ENCODE data around the gene CD274.

The CD274 gene

DNA sequence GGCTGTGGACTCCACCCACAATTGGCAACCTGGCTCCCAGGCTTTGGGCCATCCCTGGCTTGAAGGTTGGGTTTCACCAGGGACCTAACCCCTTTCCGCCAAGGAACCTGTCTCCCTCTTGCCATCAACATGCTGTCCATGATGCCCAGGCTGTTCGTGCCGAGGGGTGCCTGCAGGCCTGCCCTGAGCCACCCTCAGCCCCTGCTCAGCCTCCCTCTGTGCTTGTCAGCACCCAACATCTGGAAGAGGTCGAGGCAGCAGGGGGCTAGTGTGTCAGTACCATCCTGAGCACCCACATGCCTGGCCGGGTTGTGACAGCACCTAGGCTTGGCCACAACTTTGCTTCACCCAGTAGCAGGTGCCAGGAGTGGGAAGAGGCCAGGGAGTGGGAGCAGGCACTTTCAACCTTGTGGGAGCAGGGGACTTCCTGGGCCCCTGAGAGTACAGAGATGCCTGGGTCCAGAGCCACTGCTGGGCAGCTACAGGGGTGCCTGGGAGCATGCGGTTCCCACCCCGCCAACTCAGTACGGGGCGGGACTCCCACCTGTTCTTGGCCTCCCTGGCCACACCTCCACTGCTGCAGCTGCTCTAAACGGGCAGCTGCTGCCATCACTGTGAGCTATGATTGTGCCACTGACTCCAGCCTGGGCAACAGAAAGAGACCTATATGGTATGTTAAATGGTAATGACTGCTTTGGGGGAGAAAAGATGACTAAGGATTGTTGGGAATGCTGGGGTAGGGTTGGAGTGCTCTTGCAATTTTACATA lies 66.3 kb downstream of the CD274 start:
- TF ChIP-seq, protein P1, sequence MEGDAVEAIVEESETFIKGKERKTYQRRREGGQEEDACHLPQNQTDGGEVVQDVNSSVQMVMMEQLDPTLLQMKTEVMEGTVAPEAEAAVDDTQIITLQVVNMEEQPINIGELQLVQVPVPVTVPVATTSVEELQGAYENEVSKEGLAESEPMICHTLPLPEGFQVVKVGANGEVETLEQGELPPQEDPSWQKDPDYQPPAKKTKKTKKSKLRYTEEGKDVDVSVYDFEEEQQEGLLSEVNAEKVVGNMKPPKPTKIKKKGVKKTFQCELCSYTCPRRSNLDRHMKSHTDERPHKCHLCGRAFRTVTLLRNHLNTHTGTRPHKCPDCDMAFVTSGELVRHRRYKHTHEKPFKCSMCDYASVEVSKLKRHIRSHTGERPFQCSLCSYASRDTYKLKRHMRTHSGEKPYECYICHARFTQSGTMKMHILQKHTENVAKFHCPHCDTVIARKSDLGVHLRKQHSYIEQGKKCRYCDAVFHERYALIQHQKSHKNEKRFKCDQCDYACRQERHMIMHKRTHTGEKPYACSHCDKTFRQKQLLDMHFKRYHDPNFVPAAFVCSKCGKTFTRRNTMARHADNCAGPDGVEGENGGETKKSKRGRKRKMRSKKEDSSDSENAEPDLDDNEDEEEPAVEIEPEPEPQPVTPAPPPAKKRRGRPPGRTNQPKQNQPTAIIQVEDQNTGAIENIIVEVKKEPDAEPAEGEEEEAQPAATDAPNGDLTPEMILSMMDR (IDR thresholded peaks at IDR 0.05; ENCODE audit: low read depth, low read length): no peak
- no peak overlapping the region for H3K4me3 ChIP-seq (replicated peaks in 1 of 2; ENCODE audit: low read depth in 2 of 2, low read length in 2 of 2)
- DNase-seq (ENCODE audit: low read depth in 2 of 2): no peak

DNA sequence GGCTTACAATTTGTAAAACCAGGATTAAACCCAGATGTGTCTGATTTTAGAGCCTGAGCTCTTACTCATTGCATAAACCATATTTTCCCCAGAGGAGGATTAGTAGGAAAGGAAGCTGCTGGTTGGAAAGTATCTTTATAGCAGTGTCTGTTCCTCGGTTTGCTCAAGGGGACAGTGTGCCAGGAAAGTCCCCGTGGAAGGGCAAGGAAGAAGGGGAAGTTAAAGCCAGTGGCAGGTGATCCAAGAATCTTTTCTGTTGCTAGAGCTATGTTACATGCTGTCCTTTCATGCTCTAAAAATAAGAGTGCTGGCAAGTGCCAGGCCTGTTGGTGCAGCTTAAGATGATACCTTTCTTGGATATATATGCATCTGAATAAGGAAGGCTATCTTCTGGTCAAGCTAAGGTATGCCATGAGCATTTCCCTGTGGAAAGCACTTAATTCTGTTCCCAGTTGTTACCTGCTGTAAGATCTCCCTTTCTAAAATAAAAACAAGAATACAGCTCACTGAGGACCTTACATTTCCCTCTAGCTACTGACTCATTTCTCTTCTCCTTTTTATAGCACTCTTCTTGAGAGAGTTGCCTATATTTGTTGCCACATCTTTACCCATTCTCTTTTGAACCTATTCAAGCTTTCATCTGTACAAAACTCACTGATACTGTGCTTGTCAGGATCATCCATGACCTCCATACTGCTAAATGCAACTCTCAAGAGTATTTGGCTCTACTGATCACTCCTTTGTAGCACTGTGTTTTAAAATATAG lies 68.0 kb downstream of the CD274 start:
- H3K4me3 ChIP-seq (replicated peaks in 1 of 2; ENCODE audit: low read depth in 2 of 2, low read length in 2 of 2): no peak overlapping the region
- peak in 1 of 2 donors; percentile 41 for DNase-seq (ENCODE audit: low read depth in 2 of 2)
- TF ChIP-seq, protein P1 (IDR thresholded peaks at IDR 0.05; ENCODE audit: low read depth, low read length): no peak

DNA sequence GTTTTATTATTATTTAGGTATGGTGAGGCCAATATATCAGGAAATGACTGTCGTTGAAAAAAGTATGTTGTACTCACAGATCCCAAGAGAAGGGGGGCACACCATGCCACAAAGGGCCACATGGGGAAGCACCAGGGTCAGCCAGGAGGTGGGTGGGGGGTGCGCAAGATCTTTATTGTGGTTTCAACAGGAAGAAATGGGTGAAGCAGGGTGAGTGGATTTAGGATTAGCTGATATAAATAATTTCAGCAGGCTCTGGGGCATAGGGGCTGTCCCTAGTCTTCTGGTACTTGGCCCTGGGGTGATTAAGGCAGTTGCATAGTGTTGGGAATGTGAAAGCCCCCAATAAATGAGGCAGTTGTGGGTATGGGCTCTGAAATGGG lies 68.6 kb downstream of the CD274 start:
- H3K4me3 ChIP-seq (replicated peaks in 1 of 2; ENCODE audit: low read depth in 2 of 2, low read length in 2 of 2): no peak overlapping the region
- DNase-seq (ENCODE audit: low read depth in 2 of 2): no peak

More for the DNA sequence above, 68.6 kb downstream of the CD274 start:
- TF ChIP-seq, protein P1 (IDR thresholded peaks at IDR 0.05; ENCODE audit: low read depth, low read length): no peak
